ELF-1 (cell line): ENCODE measurements around the gene STK25.
"Not testable (repeated sequence)": the region's sequence is repeated elsewhere in the genome, so short reads cannot be mapped to it uniquely, and the experiment has no call there.

ENCODE experiments used
- DNase-seq: peaks from one replicate; pipeline ENCODE4 v3.0.0-alpha.2; 2016; ENCODE audit warnings: low read depth, low spot score

STK25 gene

DNA sequence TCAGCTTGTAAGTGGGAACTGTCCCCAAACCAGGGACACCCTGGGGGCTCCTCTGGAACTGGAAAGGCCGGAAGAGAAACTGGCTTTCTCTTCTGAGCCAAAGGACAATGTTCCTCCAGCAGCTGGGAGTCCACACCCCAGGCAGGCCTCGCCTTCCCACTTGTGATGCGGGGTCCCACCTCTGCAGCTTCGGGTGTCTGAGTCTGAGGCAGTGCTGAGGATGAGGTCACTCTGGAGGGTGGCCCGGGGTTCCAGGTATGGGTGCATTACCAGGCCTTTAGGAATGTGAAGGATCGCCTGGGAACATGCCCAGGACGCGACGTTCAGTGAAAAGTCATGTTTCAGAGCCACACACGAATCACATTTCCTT lies 32.0 kb upstream of the STK25 start:
- peak; percentile 72 for DNase-seq

DNA sequence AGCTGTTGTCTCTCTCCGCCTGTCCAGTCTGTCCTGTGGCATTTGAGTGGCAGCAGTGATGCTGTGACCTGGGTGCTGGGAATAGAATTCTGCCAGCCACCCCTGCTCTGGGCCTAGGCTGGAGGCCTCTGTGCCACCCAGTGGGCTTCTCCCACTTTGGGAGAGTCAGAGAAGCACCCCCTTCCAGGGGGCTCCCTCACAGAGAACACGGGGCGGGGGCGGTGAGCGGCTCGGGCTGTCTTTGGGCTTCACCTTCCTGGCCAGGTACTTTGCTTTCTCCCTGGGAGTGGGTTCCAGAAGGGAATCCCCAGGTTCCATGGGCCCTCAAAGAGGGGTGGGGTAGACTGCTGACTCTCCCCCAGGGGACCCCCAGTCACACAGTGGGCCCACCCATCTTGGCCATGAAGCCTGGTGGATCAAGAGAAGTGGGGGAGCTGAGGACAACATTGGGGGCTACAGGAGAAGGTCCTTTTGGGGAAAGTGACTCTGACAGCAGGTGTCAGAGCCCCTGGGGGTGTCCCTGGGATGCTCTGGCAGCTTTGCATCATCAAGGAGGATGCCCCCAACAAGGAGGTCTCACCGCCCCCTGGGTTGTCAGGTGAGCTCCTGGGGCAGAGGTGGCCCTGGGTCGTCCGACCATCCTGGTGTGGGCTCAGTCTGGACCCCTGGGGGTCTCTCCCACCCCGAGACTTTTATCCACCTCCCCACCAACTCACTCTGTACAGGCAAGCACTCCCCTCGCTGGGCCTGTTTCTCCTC lies 31.4 kb upstream of the STK25 start:
- no peak for DNase-seq

DNA sequence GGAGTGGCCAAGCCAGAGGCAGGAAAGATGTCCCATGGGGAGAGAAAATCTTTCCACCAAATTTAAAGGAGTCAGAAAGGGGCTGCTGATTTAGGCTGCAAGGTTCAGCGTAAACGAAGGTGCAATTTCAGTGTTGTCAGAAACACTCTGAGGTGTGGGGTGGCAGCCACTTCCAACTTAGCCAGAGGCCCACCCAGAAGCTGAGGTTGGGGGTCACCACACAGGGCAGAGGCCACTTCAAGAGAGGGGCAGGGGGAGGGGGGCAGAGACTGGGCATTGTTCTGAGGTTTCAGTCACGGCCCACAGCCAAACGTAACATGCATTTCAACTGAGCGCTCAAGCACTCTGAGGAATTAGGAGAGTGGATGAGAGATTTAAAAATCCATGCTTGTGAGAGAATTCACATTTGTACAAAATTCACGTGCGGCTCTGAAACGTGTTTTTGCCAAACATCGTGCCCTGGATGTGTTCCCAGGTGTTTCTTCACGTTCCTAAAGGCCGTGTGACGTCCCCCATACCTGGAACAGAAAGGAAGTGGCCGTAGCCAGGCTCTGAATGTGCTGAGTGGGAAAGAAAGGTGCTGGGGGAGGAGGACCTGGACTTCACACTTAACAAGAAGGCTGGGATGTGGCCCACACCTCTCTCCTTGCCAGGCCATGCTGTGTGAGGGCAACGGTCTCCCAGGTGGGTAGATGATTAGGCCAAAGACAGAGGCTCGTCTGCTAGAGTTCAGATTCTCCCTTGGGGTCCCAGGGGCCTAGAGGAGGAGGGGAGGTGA lies 30.6 kb upstream of the STK25 start:
- no peak for DNase-seq

DNA sequence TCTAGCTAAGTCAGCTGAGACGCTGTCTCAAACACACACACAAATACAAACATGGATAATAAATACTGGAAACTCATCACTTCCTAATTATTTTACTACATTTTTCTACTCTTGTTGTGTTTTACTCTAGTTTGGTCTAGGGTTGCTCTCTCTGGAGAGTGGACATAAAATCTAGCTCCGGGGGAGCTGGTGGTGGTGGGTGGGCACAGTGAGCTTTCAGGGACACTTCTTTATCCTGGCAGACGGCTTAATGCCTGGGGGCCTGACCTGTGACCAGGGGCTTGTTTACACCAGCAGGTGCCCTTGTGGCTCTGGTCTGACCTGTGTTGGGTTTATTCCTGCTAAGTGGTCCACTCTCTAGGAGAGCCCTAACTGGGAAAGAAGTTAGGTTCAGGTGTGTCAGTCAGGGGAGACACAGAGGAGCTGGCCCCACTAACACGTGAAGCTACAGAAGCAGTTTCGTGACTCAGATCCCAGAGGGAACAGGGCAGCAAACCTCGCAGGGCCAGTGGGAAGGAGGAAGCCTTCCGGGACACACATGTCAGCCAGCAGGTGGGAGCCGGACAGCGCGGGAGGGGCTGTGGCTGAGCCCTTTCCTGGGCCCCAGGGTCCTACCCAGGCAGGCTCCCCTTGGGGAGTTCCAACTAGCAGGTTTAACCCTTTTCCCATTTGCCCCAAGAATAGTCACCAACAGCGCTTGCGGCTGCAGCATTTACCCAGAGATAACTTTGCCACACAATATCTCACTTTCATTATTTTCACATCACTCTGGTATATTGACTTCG lies 27.7 kb upstream of the STK25 start:
- DNase-seq: peak; percentile 49

DNA sequence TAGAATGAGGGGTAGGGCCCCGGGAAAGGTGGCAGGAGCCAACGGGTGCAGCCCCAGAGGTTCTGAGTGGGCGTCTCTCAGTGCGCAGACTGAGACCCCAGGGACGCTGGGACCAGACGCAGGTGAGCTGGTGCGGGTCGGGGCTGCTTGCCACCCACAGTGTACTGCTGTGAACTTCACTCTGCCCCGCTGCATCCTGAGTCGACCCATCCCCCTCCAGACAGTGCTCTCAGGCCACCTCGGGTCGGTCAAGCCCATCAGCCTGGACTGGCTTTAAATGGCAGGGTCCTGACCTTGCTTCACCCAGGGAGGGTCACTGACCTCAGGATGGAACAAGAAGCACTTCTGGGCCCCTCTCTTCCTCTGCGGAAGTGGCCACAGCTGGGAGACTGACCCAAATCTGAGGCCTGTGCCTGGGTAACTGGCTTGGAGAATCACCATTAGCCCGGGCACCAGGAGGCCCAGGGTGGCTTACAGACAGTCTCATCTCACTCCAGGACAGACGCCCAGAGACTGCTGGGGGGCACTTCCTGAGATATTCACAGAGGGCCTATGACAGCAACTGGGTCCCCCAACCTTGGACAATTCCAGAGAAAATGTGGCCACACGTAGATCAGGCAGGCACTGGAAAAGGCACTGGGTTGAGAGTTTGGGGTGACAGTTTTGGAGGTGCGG lies 26.5 kb upstream of the STK25 start:
- no peak for DNase-seq

DNA sequence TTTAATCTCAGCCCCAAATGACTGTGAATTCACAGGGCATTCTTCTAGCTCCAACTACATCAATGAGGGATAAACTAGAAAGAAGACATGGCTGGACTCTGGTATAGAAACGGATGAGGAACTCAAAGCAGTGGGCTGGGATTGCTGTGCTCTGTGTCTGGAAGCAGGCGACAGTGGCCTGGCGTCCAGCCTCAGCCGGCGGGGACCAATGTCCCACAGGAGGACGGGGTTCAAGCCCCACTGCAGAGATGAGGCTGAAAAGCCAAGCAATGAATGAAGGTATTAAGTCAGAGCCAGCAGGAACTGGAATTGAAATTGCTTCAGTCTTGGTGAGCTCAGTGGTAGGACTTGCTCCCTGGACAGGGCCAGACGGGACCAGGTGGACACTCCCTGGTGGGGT lies 25.9 kb upstream of the STK25 start:
- DNase-seq: no peak

DNA sequence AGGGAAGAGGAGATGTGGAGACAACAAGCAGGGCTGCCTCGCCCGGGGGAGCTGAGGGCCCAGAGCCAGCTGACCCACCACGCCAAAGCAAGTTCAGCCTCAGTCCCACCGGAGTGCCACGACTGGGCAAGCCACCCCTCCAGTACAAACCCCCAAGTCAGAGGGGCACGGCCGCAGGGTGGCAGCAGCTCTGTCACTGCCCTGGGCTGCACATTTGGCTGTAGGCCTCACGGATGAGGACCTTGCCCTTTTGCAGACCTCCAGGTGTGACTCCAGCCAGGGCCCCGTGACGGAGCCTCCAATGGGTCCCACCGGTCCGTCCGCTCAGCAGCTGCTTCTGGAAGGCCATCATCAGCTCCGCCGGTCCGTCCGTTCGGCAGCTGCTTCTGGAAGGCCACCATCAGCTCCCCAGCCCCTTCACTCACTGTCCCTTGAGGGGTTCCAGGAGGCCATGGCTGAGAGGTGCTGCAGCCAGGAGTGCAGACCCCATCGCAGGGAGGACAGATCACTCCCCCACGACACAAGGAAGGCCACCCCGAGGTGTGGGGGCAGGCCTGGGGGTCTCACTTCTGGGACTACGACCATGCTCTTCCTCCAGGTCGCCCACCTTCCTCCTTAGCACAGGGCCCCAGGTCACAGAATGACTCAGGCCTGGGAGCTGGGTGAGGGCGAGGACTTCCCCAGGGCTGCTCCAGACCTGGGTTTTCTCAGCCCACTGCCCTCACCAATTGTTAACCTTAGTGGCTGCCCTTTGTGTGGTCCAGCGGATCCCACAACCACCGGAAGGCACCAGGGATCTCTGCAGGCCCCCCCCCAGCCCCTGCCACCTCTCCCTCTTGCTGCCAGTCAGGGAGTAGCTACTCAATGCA lies 24.6 kb upstream of the STK25 start:
- DNase-seq: no peak

DNA sequence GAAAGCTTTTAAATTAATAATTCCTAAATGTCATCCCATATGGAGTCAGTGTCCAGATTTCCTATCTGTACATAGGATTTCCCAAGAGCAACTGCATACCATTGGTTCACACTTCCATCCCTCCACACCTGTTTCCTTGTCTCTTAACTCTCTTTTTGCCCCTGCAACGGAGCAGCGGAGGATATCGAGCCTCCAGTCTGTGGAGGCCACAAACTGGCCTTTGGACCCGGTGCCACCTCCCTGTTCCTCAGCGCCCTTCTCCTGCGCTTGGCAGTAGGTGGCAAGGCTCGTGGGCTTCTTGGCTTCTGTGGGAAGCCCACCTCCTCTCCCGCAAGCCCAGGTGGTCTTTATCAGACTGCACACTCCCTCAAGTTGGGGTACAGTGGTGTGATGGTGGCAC lies 23.8 kb upstream of the STK25 start:
- DNase-seq: no peak

DNA sequence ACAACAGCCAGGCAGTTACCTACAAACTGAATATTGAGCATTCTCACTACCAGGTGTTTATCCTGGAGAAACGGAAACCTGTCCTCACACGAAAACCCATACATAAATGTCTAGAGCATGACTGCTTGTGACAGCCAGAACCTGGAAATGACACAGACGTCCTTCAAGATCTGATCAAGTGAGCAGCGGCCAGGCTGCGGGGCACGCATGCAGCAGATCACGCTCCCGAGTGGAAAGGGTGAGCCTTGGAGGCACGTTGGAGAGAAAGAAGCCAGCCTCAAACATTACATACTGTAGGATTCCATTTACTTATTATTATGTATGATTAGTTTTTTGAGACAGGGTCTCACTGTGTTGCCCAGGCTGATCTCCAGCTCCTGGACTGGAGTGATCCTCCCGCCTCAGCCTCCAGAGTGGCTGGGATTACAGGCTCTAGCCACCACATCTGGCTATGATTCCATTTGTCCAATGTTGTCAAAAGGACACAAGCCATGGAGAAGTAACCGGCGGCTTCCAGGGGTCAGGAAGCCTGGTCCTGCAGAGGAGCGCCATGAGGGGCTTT lies 22.9 kb upstream of the STK25 start:
- DNase-seq: no peak

DNA sequence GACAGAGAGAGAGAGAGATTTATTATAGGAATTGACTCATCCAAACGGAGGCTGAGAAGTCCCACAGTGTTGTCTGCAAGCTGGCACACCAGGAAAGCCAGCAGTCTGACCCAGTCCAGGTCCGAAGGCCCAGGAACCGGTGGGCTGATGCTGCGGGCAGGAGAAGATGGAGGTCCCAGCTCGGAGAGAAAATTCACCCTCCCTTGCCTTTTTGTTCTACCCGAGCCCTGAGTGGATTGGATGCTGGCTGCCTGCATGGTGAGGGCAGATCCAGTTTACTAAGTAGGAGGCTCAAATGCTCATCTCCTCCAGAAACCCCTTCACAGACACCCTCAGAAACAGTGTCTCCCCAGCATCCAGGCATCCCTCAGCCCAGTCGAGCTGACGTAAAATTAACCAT lies 22.2 kb upstream of the STK25 start:
- no peak for DNase-seq

DNA sequence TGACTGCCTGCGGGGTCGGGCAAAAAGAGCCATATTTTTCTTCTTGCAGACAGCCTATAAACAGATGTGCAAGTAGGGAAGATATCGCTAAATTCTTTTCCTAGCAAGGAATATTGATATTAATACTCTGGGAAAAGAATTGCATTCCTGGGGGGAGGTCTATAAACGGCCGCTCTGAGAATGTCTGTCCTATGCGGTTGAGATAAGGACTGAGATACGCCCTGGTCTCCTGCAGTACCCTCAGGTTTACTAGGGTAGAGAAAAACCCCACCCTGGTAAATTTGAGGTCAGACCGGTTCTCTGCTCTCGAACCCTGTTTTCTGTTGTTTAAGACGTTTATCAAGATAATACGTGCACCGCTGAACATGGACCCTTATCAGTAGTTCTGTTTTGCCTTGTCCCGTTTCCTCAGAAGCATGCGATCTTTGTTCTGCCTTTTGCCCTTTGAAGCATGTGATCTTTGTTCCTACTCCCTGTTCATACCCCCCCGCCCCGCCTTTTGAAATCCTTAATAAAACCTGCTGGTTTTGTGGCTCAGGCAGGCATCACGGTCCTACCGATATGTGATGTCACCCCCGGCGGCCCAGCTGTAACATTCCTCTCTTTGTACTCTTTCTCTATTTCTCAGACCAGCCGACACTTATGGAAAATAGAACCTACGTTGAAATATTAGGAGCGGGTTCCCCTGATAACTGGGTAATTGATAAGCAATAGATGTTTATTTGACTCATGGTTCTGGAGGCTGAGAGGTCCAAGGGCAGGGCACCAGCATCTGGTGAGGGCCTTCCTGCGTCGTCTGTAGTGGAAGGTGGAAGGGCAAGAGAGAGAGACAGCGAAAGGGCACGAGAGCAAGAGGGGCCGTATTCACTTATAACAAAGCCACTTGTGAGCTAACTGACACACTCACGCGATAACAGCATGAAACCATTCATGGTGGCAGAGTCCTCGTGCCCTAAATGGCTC lies 17.7 kb upstream of the STK25 start:
- DNase-seq: not testable (repeated sequence)

DNA sequence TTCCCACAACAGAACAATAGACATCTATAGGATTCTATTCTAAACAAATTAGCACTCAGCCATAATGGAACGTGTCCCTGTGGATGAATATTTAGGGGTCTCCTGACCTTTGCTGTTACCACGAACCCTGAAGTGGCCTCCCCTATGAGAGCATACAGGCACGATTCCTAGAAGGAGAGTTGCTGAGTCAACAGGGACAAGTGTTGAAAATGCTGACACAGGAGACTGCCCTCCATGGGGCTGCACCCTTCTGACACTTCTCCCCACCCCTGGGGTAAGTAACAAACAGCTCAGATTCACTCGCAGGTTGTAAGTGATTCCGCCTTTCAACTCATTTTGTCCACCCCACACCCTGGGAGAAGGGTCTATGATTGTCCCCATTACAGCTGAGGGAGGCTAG lies 14.1 kb upstream of the STK25 start:
- no peak for DNase-seq

DNA sequence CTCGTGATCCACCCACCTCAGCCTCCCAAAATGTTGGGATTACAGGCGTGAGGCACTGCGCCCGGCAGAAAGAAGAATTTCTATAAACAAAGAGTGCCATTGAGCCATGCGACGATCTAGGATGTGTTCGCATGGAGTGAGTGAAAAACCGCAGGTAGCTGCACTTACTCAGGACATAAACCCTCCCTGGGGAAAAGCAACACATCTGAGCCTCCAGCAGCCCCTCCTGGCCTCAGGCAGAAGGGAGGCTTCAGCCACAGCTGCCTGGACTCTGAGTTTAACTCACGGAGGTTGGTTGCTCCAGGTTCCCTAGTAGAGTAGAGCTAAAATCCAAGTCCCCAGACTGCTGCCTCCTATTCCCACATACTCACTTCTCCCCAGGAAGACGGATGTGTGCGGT lies 11.3 kb upstream of the STK25 start:
- peak; percentile 42 for DNase-seq

DNA sequence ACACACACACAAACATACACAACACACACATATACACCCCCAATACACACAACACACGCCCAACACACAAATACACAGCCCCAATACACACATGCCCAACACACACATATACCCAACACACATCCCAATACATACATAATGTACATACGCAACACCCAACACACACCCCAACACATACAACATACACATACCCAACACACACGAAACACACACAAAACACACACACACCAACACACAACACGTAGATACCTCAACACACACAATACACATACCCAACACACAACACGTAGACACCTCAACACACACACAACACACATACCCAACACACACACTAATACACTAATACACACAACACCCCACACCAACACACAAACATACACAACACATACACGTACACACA lies 8.9 kb upstream of the STK25 start:
- no peak for DNase-seq

DNA sequence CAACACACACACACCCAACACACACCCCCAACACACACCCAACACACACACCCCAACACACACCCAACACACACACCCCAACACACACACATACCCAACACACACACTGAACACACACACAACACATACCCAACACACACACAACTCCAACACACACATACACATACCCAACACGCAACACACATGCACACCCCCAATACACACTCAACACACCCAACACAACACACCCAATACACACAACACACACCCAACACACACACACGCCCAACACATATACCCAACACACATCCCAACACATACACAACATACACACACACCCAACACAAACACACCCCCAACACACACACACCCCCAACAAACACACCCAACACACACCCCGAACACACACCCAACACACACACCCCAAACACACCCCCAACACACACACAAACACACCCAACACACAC lies 8.2 kb upstream of the STK25 start:
- DNase-seq: no peak

DNA sequence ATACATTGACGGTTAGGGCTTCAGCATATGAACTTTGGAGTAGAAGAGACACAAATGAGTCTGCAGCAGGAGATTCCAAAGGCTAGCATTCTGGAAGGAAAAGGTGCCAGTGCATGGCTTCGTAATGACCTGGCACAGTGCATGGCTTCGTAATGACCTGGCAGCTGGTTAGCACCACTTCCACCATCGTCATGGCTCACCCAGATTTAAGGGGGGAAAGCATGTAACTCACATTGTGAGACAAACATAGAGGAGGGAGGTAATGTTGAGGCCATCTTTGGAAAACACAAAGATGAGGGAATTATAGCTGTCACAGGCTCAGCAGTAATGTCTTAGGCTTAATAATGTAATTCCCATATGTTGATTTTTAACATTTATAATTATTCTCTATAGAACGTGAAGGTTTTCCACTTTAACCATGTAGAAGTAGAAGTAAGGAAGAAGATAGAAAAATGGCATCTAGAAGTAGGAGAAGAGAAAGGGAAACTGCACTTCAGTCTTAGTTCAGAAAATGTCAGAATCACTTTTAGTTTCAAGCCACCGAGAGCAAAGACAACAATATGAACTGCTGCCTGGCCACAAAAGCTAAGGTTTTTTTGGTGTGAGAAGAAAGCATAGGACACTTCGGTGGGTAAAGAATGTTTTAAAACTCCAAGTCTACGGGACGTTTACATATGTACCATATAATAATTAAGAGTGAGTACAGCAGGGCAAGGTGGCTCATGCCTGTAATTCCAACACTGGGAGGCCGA lies 6.8 kb upstream of the STK25 start:
- DNase-seq: no peak

DNA sequence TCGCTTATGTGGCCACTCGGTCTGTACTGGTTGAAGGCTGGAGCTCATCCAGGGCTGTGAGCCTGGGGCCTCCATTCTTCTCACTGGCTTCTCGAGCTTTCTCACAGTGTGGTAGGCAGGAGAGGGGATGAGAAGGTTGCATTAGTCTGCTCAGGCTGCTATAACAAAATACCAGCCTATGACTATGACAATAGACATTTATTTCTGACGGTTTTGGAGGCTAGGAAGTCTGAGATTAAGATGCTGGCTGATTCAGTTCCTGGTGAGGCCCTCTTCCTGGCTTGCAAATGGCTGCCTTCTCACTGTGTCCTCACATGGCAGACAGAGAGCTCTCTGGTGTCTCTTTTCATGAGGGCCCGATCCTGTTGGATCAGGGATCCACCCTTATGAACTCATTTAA lies 6.2 kb upstream of the STK25 start:
- DNase-seq: no peak

DNA sequence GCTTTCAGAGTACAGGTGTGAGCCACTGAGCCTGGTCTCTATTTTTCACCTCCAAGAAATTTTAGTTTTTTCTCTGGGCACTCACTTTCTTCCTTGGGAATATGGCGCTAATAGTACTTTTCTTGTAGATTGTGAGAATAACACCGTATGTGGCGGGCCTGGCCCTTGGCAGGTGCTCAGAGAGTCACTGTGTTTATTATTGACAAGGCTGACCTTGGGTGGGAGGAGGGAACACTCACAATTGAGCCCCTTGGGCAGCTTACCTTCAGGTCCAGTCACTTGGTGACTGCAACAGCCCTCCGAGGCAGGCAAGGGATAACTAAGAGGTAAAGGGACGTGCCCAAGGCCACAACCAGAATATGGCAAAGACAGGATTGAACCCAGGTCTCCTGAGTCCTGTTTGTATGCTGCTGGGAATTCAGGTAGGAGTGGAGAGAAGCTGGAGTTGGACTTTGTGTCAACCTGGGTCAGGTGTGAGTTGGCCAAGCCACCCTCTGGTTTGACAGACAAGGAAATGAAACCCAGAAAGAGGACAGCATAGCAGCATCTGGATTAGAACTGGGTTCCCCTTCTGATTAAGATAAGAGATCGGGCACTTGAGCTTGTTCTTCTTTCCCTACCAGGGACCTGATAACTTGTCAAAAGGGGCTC lies 2.8 kb upstream of the STK25 start:
- DNase-seq: no peak
